AG04449 (cell line): Measurements from ENCODE around the gene MLEC.

Experiments used
- CTCF ChIA-PET: fragments of 350-600 bp; formaldehyde crosslinking; extraction: SDS; loops from one replicate; lab custom pipeline; 2021; ENCODE audit warnings: antibody characterized with exemption; lab: Yijun Ruan, JAX
- POLR2A ChIA-PET: fragments of 400-600, 350-600 bp; formaldehyde crosslinking; extraction: SDS; loops from one replicate; lab custom pipeline; 2020; ENCODE audit warnings: antibody characterized with exemption, inconsistent platforms; lab: Yijun Ruan, JAX
- DNase-seq: peaks from one replicate; pipeline ENCODE4 v3.0.0-alpha.2; 2010; ENCODE audit warnings: low read depth, low spot score
- H3K4me3 ChIP-seq: 2 replicates; pipeline ENCODE4 v1.5.1; 2011; ENCODE audit warnings: low read depth, mild to moderate bottlenecking, control low read depth, low read length
- CTCF ChIP-seq: IDR thresholded peaks from one replicate; pipeline ENCODE4 v1.5.1; 2011; ENCODE audit warnings: mild to moderate bottlenecking, moderate library complexity, low read length, control low read depth, inconsistent platforms; ENCODE audit not compliant: insufficient read depth; ENCODE audit errors: missing control alignments

Gene MLEC

GRCh38 chr12:120642826-120643225 lies 44.1 kb upstream of the MLEC start:
- ChIA-PET CTCF (interaction anchor here (1.2 to 7.8 kb wide), 4 partner anchors 9 to 553 kb away, joined by 3 to 139 read pairs (median 6); no protein-coding TSS in a partner anchor), POLR2A (no interaction called here)
- DNase-seq, result no peak
- TF ChIP-seq CTCF, result no peak
- no peak overlapping the region for H3K4me3 ChIP-seq

- ChIA-PET POLR2A (no interaction called here), CTCF (interaction anchor here (0.9 to 10.1 kb wide), 4 partner anchors 25 to 329 kb away, joined by 3 to 170 read pairs (median 120); partner anchors contain the start of gene POP5)
- TF ChIP-seq CTCF, result no peak
Observed at GRCh38 chr12:120643574-120643973, 43.4 kb upstream of the MLEC start.

GRCh38 chr12:120646044-120646443 lies 40.9 kb upstream of the MLEC start:
- TF ChIP-seq CTCF, result no peak
- CTCF ChIA-PET, result interaction anchor here (0.7 to 10.1 kb wide), 20 partner anchors 10 to 365 kb away, joined by 3 to 170 read pairs (median 14); partner anchors contain the start of genes POP5 and UNC119B
- POLR2A ChIA-PET, result no interaction called here
- no peak overlapping the region for H3K4me3 ChIP-seq
- no peak for DNase-seq

More at GRCh38 chr12:120643574-120643973, 43.4 kb upstream of the MLEC start:
- H3K4me3 ChIP-seq, result no peak overlapping the region
- DNase-seq, result no peak

- no peak for TF ChIP-seq CTCF
- ChIA-PET POLR2A (no interaction called here), CTCF (interaction anchor here (0.6 to 10.1 kb wide), 37 partner anchors 8 to 467 kb away, joined by 3 to 170 read pairs (median 6); partner anchors contain the start of genes ACADS, CABP1, MLEC and POP5)
- no peak overlapping the region for H3K4me3 ChIP-seq
- DNase-seq, result no peak
Observed at GRCh38 chr12:120647375-120647755, 39.6 kb upstream of the MLEC start.

GRCh38 chr12:120649442-120650232 lies 37.3 kb upstream of the MLEC start:
- peak overlapping the region; percentile 40 for H3K4me3 ChIP-seq
- no peak for DNase-seq
- CTCF ChIA-PET, result interaction anchor here (0.6 to 10.1 kb wide), 63 partner anchors 9 to 647 kb away, joined by 3 to 170 read pairs (median 4); partner anchors contain the start of genes CABP1, CAMKK2, POP5 and SIRT4
- no peak for TF ChIP-seq CTCF
- POLR2A ChIA-PET, result interaction anchor here (0.7 kb wide), 1 partner anchor 38 kb away, joined by 4 read pairs; no protein-coding TSS in a partner anchor

- no peak for TF ChIP-seq CTCF
- DNase-seq, result no peak
- CTCF ChIA-PET, result interaction anchor here (0.6 to 10.1 kb wide), 31 partner anchors 8 to 460 kb away, joined by 3 to 170 read pairs (median 7); partner anchors contain the start of genes CABP1, POP5, SIRT4 and UNC119B
- peak overlapping the region; percentile 18 for H3K4me3 ChIP-seq
- POLR2A ChIA-PET, result no interaction called here
Observed at GRCh38 chr12:120650233-120650690, 36.7 kb upstream of the MLEC start.
